Gastroesophageal sphincter (tissue), 3 donors: Measurements from ENCODE around the gene BMP4.

Experiments used
- CTCF ChIP-seq, 4 experiments: fragments of 200-600 bp in 2 of 4; fragments of 450-650 bp in 2 of 4; sonication (generic) in 1 of 4; IDR thresholded peaks; one replicate each; pipeline ENCODE4 v1.5.1; 2017 to 2019; ENCODE audit warnings: antibody characterized with exemption in 4 of 4, mild to moderate bottlenecking in 2 of 4, moderate library complexity in 2 of 4
- EP300 ChIP-seq: sonication (generic); formaldehyde crosslinking; IDR thresholded peaks from one replicate; pipeline ENCODE4 v1.6.1; 2017; ENCODE audit warnings: antibody characterized with exemption, mild to moderate bottlenecking
- POLR2A ChIP-seq, 2 donors: fragments of 450-650 bp; IDR thresholded peaks; one replicate each; pipeline ENCODE4 v1.6.1; 2017; ENCODE audit warnings: antibody characterized with exemption in 2 of 2, mild to moderate bottlenecking in 2 of 2, moderate library complexity in 1 of 2
- POLR2AphosphoS5 ChIP-seq: sonication (generic); formaldehyde crosslinking; IDR thresholded peaks from one replicate; pipeline ENCODE4 v1.6.1; 2017; ENCODE audit warnings: antibody characterized with exemption

GRCh38 chr14:53990978-53991377, 34.4 kb upstream of the BMP4 start:
- TF ChIP-seq CTCF (IDR thresholded peaks at IDR 0.05) (no peak), POLR2A (IDR thresholded peaks at IDR 0.05) (no peak), POLR2AphosphoS5 (no peak), EP300 (no peak)
